IMR-90 (cell line): ENCODE measurements around the gene BCAS2. TPM values are rescaled to one million over a fixed set of nuclear protein-coding genes. Genes with fewer than 3 reads are reported as not detected.

Source experiments
- ATAC-seq: fragments of 200-7000 bp; cut with Tn5 transposase; 2 replicates; pipeline ENCODE4 v1.9.1; 2020; ENCODE audit warnings: low read depth, mild to moderate bottlenecking, moderate library complexity
- BruUV-seq: library from RNA; stranded (reverse); fragments of 400-500 nt; replicated peaks from 2 replicates; lab custom pipeline; 2021; lab: Mats Ljungman, UMichigan
- CTCF ChIA-PET: fragments of 300-600 bp; formaldehyde crosslinking; extraction: SDS; loops from one replicate; lab custom pipeline; 2021; ENCODE audit warnings: antibody characterized with exemption; lab: Yijun Ruan, JAX
- POLR2A ChIA-PET: fragments of 300-600 bp; sonication (Branson Sonifier 250); formaldehyde crosslinking; loops from one replicate; lab custom pipeline; 2022; ENCODE audit warnings: antibody characterized with exemption; ENCODE audit not compliant: unreplicated experiment; lab: Charles Lee
- DNase-seq: peaks from one replicate; pipeline ENCODE4 v3.0.0; 2013
- H2AFZ ChIP-seq: replicated peaks from 2 replicates; pipeline ENCODE3; 2013; ENCODE audit warnings: low read length, mild to moderate bottlenecking; ENCODE audit not compliant: poor library complexity
- H2AK5ac ChIP-seq: 2 replicates; pipeline ENCODE4 v1.6.1; 2013; ENCODE audit warnings: low read depth, low read length, inconsistent platforms
- H2AK9ac ChIP-seq: replicated peaks from 2 replicates; pipeline ENCODE3; 2013; ENCODE audit warnings: mild to moderate bottlenecking, low read depth, low read length, moderate library complexity; ENCODE audit not compliant: poor library complexity
- H2BK120ac ChIP-seq: 2 replicates; pipeline ENCODE4 v1.6.1; 2013; ENCODE audit warnings: low read depth, low read length, inconsistent platforms
- H2BK15ac ChIP-seq: 3 replicates; pipeline ENCODE4 v1.6.1; 2013; ENCODE audit warnings: low read depth, low read length, inconsistent platforms
- H2BK20ac ChIP-seq: 2 replicates; pipeline ENCODE4 v1.6.1; 2013; ENCODE audit warnings: low read depth, mild to moderate bottlenecking, inconsistent platforms, low read length, moderate library complexity
- H2BK5ac ChIP-seq: 2 replicates; pipeline ENCODE4 v1.6.1; 2013; ENCODE audit warnings: mild to moderate bottlenecking, low read depth, low read length, inconsistent platforms; ENCODE audit not compliant: poor library complexity, severe bottlenecking
- H3K14ac ChIP-seq: replicated peaks from 2 replicates; pipeline ENCODE4 v1.6.1; 2013; ENCODE audit warnings: low read depth, low read length, inconsistent platforms
- H3K18ac ChIP-seq: 2 replicates; pipeline ENCODE4 v1.6.1; 2013; ENCODE audit warnings: low read depth, low read length, control low read depth
- H3K23ac ChIP-seq: 2 replicates; pipeline ENCODE4 v1.6.1; 2013; ENCODE audit warnings: low read depth, low read length, inconsistent platforms
- H3K27ac ChIP-seq: 2 replicates; pipeline ENCODE4 v1.5.1; 2013; ENCODE audit warnings: mild to moderate bottlenecking, control low read depth, low read length; ENCODE audit not compliant: insufficient read depth
- H3K27me3 ChIP-seq: 2 replicates; pipeline ENCODE4 v1.6.1; 2013; ENCODE audit warnings: low read length; ENCODE audit not compliant: control insufficient read depth, insufficient read depth
- H3K36me3 ChIP-seq: 2 replicates; pipeline ENCODE4 v1.6.1; 2013; ENCODE audit warnings: low read length, mixed read lengths; ENCODE audit not compliant: control insufficient read depth, insufficient read depth
- H3K4ac ChIP-seq: 2 replicates; pipeline ENCODE4 v1.6.1; 2013; ENCODE audit warnings: low read depth, low read length, inconsistent platforms
- H3K4me1 ChIP-seq: 2 replicates; pipeline ENCODE4 v1.6.1; 2013; ENCODE audit warnings: low read length, mixed read lengths; ENCODE audit not compliant: control insufficient read depth, insufficient read depth
- H3K4me2 ChIP-seq: 2 replicates; pipeline ENCODE4 v1.6.1; 2013; ENCODE audit warnings: low read depth, mild to moderate bottlenecking, control low read depth, low read length, moderate library complexity
- H3K4me3 ChIP-seq: 2 replicates; pipeline ENCODE4 v1.5.1; 2013; ENCODE audit warnings: low read depth, mild to moderate bottlenecking, control low read depth, low read length, moderate library complexity; ENCODE audit not compliant: insufficient read depth
- H3K56ac ChIP-seq: 2 replicates; pipeline ENCODE4 v1.6.1; 2013; ENCODE audit warnings: low read length, inconsistent platforms; ENCODE audit not compliant: insufficient read depth; ENCODE audit errors: extremely low read depth
- H3K79me1 ChIP-seq, 2 experiments: 2 replicates each; pipeline ENCODE4 v1.6.1; 2013; ENCODE audit warnings: low read length in 2 of 2, inconsistent platforms in 1 of 2, low read depth in 1 of 2
- H3K9ac ChIP-seq: 2 replicates; pipeline ENCODE4 v1.6.1; 2013; ENCODE audit warnings: low read depth, low read length, control low read depth
- H3K9me1 ChIP-seq: 2 replicates; pipeline ENCODE4 v1.6.1; 2013; ENCODE audit warnings: low read length, inconsistent platforms; ENCODE audit not compliant: insufficient read depth
- H3K9me3 ChIP-seq: 2 replicates; pipeline ENCODE4 v1.6.1; 2013; ENCODE audit warnings: low read length; ENCODE audit not compliant: control insufficient read depth, insufficient read depth
- H4K20me1 ChIP-seq: 2 replicates; pipeline ENCODE4 v1.6.1; 2013; ENCODE audit warnings: low read length, inconsistent platforms; ENCODE audit not compliant: insufficient read depth
- H4K5ac ChIP-seq: 2 replicates; pipeline ENCODE4 v1.6.1; 2013; ENCODE audit warnings: mild to moderate bottlenecking, low read depth, low read length, control low read depth
- H4K8ac ChIP-seq, 2 experiments: 2 replicates each; pipeline ENCODE4 v1.6.1; 2013; ENCODE audit warnings: low read depth in 2 of 2, low read length in 2 of 2, control low read depth in 1 of 2, inconsistent platforms in 1 of 2
- H4K91ac ChIP-seq: 2 replicates; pipeline ENCODE4 v1.6.1; 2013; ENCODE audit warnings: low read depth, low read length, inconsistent platforms; ENCODE audit not compliant: insufficient read depth
- BHLHE40 ChIP-seq: fragments of 150-350 bp; IDR thresholded peaks from 2 replicates; pipeline ENCODE4 v1.6.1; 2016; ENCODE audit warnings: mild to moderate bottlenecking, low read depth, low read length
- CTCF ChIP-seq: conservative IDR thresholded peaks from 2 replicates; pipeline ENCODE4 v1.5.1; 2012; ENCODE audit warnings: mild to moderate bottlenecking, low read depth, low read length, improper control_type of control experiment
- MAZ ChIP-seq: IDR thresholded peaks from 2 replicates; pipeline ENCODE4 v1.6.1; 2012; ENCODE audit warnings: low read depth, mild to moderate bottlenecking, low read length, improper control_type of control experiment, moderate library complexity, borderline replicate concordance
- NFE2L2 ChIP-seq: fragments of 150-350 bp; IDR thresholded peaks from 2 replicates; pipeline ENCODE4 v1.6.1; 2016; ENCODE audit warnings: low read depth, mild to moderate bottlenecking, low read length
- RAD21 ChIP-seq: IDR thresholded peaks from 2 replicates; pipeline ENCODE4 v1.6.1; 2012; ENCODE audit warnings: low read length, improper control_type of control experiment
- RCOR1 ChIP-seq: IDR thresholded peaks from 2 replicates; pipeline ENCODE4 v1.6.1; 2012; ENCODE audit warnings: mild to moderate bottlenecking, low read length, improper control_type of control experiment; ENCODE audit not compliant: insufficient replicate concordance
- RFX5 ChIP-seq: IDR thresholded peaks from 2 replicates; pipeline ENCODE4 v1.8.0; 2012; ENCODE audit warnings: low read depth, mild to moderate bottlenecking, low read length, moderate library complexity
- WGBS, 2 experiments: methylation state at CpG; one replicate each; pipeline versions ENCODE4 v1.1.5 to v1.1.7; 2013; ENCODE audit warnings: missing lambda C conversion rate in 2 of 2; ENCODE audit not compliant: insufficient read length in 1 of 2; ENCODE audit errors: extremely low coverage in 2 of 2; 5-methylcytosine and 5-hydroxymethylcytosine counted together
- dilution Hi-C: fragments of 300-500 bp; cut with HindIII; formaldehyde crosslinking; loops from one replicate; pipeline ENCODE4 v1.14.3; 2018; ENCODE audit warnings: low sequenced_read_pairs; ENCODE audit not compliant: unreplicated experiment
- in situ Hi-C: fragments of 300-500 bp; cut with MboI; formaldehyde crosslinking; loops from 3 replicates; pipeline ENCODE4 v1.14.3; 2019; ENCODE audit warnings: low sequenced_read_pairs, inconsistent platforms, mixed read lengths
- intact Hi-C: fragments of 100-400 bp; cut with micrococcal nuclease; formaldehyde crosslinking; loops from 2 replicates; pipeline ENCODE4 v1.10.0; 2022
- polyA plus RNA-seq, 3 experiments: library from polyadenylated mRNA; depleted of rRNA; stranded (reverse); fragments of >200 nt; gene quantifications; 2 replicates each; pipeline ENCODE4 v1.2.3, GENCODE V29; 2012; ENCODE audit warnings: low replicate concordance in 1 of 3
- total RNA-seq: library from RNA; depleted of rRNA; stranded (reverse); fragments of >200 nt; gene quantifications from 2 replicates; pipeline ENCODE4 v1.2.3, GENCODE V29; 2012

Gene BCAS2
- total and polyA plus RNA-seq, 2 of the 4 experiments (the other 2 are of a cell fraction): 15.4 to 23.1 TPM

- H3K27ac ChIP-seq: no peak overlapping the region
- ChIA-PET POLR2A (interaction anchor here (0.6 kb wide), 1 partner anchor 157 kb away, joined by 3 read pairs; no protein-coding TSS in a partner anchor), CTCF (interaction anchor here (0.6 kb wide), 1 partner anchor 134 kb away, joined by 3 read pairs; no protein-coding TSS in a partner anchor)
- no peaks in the 10 kb centered on the region for H3K36me3 ChIP-seq
- H3K18ac ChIP-seq: no peak overlapping the region
- H3K79me1 ChIP-seq: no peaks in the 10 kb centered on the region
- H3K23ac ChIP-seq: no peak overlapping the region
- no peak overlapping the region for H2BK120ac ChIP-seq
- no peak overlapping the region for H3K9ac ChIP-seq
- no peak overlapping the region for H2BK20ac ChIP-seq
- no peak overlapping the region for H4K91ac ChIP-seq
- dilution Hi-C loops (no loop called here), intact Hi-C loops (no loop called here), in situ Hi-C loops (no loop called here)
- BruUV-seq: no TSS peak
- no peak overlapping the region for H3K14ac ChIP-seq
- no peak overlapping the region for H4K5ac ChIP-seq
- ATAC-seq (no peak), DNase-seq (no peak)
- no peak overlapping the region for H3K56ac ChIP-seq
- H3K4me1 ChIP-seq: no peaks in the 10 kb centered on the region
- no peaks in the 10 kb centered on the region for H3K27me3 ChIP-seq
- H3K9me3 ChIP-seq: no peaks in the 10 kb centered on the region
- WGBS, 2 experiments: no CpG with 5 or more reads among the region's 1 CpG
- TF ChIP-seq MAZ (no peak), BHLHE40 (no peak), NFE2L2 (no peak), RFX5 (no peak), RCOR1 (no peak), RAD21 (no peak), CTCF (no peak)
- no peak overlapping the region for H2AFZ ChIP-seq
- no peaks in the 10 kb centered on the region for H3K9me1 ChIP-seq
- H3K4me2 ChIP-seq: no peak overlapping the region
- no peak overlapping the region for H2AK5ac ChIP-seq
- H4K20me1 ChIP-seq: no peaks in the 10 kb centered on the region
- no peak overlapping the region for H4K8ac ChIP-seq
- H2BK5ac ChIP-seq: no peak overlapping the region
- H3K4me3 ChIP-seq: no peak overlapping the region
- no peak overlapping the region for H3K4ac ChIP-seq
- H2AK9ac ChIP-seq: no peak overlapping the region
- H2BK15ac ChIP-seq: no peak overlapping the region
Measured at GRCh38 chr1:114545315-114545714, 36.1 kb downstream of the BCAS2 start.
